Cardiac muscle cell (in vitro differentiated cells and primary cell): ENCODE data around the gene CLIP2. TPM values are rescaled to one million over a fixed set of nuclear protein-coding genes. Genes with fewer than 3 reads are reported as not detected.

Experiments
- DNase-seq, 2 donors: peaks; one replicate each; pipeline versions ENCODE4 v3.0.0 to v3.0.0-alpha.2; 2010 to 2017; ENCODE audit warnings: low read depth in 1 of 2, low spot score in 1 of 2
- H3K27ac ChIP-seq: fragments of 200-600 bp; sonication (generic); 2 replicates; pipeline ENCODE4 v1.5.1; 2016
- H3K27me3 ChIP-seq: fragments of 200-600 bp; sonication (generic); 2 replicates; pipeline ENCODE4 v1.6.0; 2016; ENCODE audit warnings: control low read depth
- H3K36me3 ChIP-seq: fragments of 200-600 bp; sonication (generic); 2 replicates; pipeline ENCODE4 v1.5.1; 2016; ENCODE audit warnings: control low read depth
- H3K4me1 ChIP-seq: fragments of 200-600 bp; sonication (generic); 2 replicates; pipeline ENCODE4 v1.8.1; 2017; ENCODE audit warnings: low read depth, mild to moderate bottlenecking, mixed run types
- H3K4me3 ChIP-seq: fragments of 200-600 bp; sonication (generic); 2 replicates; pipeline ENCODE4 v1.5.1; 2016; ENCODE audit warnings: mild to moderate bottlenecking
- H3K9me3 ChIP-seq: fragments of 200-600 bp; sonication (generic); 2 replicates; pipeline ENCODE4 v1.5.1; 2017; ENCODE audit warnings: low read depth, mild to moderate bottlenecking, control low read depth
- polyA plus RNA-seq: library from polyadenylated mRNA; unstranded; fragments of >200 nt; fragmentation: Nextera tagmentation; extraction: Ambion mirVana; gene quantifications from 2 replicates; pipeline ENCODE4 v1.2.1, GENCODE V29; 2016
- total RNA-seq: library from RNA; depleted of rRNA; stranded (reverse); fragments of >200 nt; gene quantifications from 2 replicates; pipeline ENCODE4 v1.2.3, GENCODE V29; 2016
- TF ChIP-seq, protein P1 (sequence below): IDR thresholded peaks from 2 replicates; pipeline ENCODE4 v1.5.1; 2012; ENCODE audit warnings: low read depth, mild to moderate bottlenecking, low read length

CLIP2 gene
- total and polyA plus RNA-seq, 2 experiments from 2014 or later, result 11.1 to 20.0 TPM

DNA sequence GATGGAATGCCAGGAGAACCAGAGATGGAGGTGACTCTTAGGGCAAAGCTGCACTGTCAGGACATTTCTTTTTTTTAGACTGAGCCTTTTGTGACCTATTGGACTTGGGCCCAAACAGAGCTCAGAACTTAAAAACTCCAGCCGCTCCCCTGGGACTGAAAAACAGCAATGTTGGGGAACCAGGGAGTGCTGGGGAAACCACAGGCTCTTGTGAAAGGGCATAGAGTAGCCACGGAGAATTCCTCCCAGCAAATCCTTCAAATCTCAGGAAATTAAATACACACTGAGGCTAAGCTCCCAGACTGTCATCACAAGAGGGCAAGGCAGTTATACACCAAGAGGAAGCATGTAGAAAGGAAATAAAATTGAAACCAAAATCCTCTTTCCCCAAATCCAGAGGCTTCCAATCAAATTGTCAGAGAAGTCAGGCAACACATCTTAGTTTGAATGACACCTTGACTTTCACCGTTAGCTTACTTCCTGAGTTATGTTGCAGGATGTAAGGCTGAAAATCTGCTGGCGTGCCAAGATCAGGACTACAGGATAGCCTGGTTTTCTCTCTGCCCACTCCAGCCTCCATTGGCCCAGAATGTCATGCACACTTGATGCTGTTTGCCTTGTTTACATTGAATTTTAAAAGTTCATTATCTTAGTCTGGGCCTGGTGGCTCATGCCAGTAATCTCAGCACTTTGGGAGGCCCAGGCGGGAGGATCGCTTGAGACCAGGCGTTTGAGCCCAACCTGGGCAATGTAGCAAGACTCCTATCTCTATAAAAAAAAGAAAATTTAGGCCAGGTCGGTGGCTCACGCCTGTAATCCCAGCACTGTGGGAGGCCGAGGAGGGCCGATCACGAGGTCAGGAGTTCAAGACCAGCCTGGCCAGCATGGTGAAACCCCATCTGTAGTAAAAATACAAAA is 32.5 kb upstream of the CLIP2 start:
- Histone ChIP-seq H3K27ac (peak overlapping the region; percentile 62), H3K27me3 (no peaks in the 10 kb centered on the region), H3K36me3 (no peaks in the 10 kb centered on the region), H3K9me3 (no peaks in the 10 kb centered on the region), H3K4me3 (no peak overlapping the region), H3K4me1 (peaks cover 3% of the 10 kb centered on the region)
- TF ChIP-seq, protein P1, sequence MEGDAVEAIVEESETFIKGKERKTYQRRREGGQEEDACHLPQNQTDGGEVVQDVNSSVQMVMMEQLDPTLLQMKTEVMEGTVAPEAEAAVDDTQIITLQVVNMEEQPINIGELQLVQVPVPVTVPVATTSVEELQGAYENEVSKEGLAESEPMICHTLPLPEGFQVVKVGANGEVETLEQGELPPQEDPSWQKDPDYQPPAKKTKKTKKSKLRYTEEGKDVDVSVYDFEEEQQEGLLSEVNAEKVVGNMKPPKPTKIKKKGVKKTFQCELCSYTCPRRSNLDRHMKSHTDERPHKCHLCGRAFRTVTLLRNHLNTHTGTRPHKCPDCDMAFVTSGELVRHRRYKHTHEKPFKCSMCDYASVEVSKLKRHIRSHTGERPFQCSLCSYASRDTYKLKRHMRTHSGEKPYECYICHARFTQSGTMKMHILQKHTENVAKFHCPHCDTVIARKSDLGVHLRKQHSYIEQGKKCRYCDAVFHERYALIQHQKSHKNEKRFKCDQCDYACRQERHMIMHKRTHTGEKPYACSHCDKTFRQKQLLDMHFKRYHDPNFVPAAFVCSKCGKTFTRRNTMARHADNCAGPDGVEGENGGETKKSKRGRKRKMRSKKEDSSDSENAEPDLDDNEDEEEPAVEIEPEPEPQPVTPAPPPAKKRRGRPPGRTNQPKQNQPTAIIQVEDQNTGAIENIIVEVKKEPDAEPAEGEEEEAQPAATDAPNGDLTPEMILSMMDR, result no peak
- peak in 1 of 2 donors; percentile 95 for DNase-seq

DNA sequence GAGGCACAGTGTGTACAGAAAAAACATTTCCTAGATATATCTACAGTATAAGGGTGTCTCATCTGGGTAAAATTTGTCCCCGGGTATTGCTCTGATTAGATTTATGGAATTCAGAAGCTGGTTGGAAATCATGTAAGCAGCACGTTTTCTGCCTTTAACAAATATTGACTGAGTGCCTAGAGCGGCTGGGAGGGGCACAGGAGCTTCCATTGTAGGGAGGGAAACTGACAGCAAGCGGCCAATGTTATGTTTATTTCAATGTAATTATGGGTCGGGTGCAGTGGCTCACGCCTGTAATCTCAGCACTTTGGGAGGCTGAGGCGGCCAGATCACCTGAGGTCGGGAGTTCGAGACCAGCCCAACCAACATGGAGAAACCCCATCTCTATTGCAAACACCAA is 30.6 kb upstream of the CLIP2 start:
- no peaks in the 10 kb centered on the region for H3K4me1 ChIP-seq
- H3K4me3 ChIP-seq, result no peak overlapping the region
- no peak for DNase-seq
- TF ChIP-seq, protein P1, result no peak
- H3K27ac ChIP-seq, result no peak overlapping the region
- H3K27me3 ChIP-seq, result no peaks in the 10 kb centered on the region
- H3K36me3 ChIP-seq, result no peaks in the 10 kb centered on the region
- H3K9me3 ChIP-seq, result no peaks in the 10 kb centered on the region

DNA sequence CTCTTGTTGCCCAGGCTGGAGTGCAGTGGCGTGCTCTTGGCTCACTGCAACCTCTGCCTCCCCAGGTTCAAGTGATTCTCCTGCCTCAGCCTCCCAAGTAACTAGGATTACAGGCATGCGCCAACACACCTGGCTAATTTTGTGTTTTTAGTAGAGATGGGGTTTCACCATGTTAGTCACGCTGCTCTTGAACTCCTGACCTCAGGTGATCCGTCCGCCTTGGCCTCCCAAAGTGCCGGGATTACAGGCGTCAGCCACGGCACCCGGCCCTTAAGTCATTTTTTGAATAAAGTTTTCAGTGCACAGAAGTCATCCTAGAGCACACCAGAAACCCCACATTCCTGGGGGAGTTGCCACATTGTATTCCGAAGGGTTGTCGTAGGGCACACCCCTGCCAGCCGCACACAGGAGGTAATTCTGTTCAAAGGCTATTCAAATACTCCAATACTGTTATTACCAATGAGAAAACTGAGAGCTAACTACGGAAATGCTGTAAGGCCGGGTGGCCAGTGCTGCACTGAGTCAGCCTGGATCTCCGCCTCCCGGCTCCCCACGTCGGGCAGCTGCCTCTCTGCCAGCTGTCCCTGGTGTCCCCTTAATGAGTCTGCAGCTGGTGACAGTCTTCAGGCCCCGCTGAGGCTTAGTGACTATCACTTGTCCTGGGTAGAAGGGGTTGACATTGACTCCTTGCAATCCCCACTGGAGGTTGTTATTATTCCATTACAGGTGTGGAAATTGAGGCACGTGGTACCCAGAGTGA is 26.4 kb upstream of the CLIP2 start:
- TF ChIP-seq, protein P1, result no peak
- H3K4me3 ChIP-seq, result no peak overlapping the region
- H3K27ac ChIP-seq, result no peak overlapping the region
- H3K36me3 ChIP-seq, result no peaks in the 10 kb centered on the region
- no peak for DNase-seq
- H3K27me3 ChIP-seq, result no peaks in the 10 kb centered on the region
- H3K9me3 ChIP-seq, result no peaks in the 10 kb centered on the region
- H3K4me1 ChIP-seq, result no peaks in the 10 kb centered on the region

DNA sequence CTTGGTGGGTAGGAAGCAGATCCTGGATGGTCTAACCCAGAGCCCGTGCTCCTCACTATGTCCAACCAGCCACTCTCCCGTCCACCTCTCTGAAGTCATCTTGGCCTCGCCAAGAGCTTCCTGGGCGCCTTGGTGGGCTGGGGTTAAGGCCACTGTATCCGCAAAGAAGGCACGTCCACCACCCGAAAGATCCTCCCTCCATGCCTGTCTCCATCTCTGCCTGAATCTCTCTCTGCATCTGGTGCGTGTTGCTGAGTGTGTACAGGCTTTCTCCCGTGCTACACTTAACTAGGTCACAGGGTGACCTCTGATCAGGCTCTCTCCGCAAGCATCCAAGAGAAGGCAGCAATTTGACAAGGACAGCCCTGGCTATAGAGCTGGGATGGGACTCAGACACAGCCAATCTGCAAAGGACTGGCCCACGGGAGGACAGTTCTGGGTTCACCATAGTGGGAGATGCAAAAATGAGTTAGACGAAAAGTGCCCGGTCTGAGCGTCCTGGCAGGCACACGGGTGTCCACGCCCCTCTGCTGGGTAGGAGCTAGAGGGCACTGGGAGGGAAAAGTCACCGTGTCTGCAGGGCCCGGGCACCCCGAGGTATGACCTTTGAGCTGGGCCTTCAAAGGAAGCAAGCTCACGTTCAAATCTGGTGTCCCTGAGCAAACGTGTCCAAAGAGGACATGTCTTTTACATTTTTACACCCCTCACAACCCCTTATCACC is 25.6 kb upstream of the CLIP2 start:
- H3K4me1 ChIP-seq, result no peaks in the 10 kb centered on the region
- no peak overlapping the region for H3K27ac ChIP-seq
- H3K9me3 ChIP-seq, result no peaks in the 10 kb centered on the region
- no peaks in the 10 kb centered on the region for H3K36me3 ChIP-seq
- H3K4me3 ChIP-seq, result no peak overlapping the region
- TF ChIP-seq, protein P1, result no peak
- DNase-seq, result no peak
- H3K27me3 ChIP-seq, result no peaks in the 10 kb centered on the region

DNA sequence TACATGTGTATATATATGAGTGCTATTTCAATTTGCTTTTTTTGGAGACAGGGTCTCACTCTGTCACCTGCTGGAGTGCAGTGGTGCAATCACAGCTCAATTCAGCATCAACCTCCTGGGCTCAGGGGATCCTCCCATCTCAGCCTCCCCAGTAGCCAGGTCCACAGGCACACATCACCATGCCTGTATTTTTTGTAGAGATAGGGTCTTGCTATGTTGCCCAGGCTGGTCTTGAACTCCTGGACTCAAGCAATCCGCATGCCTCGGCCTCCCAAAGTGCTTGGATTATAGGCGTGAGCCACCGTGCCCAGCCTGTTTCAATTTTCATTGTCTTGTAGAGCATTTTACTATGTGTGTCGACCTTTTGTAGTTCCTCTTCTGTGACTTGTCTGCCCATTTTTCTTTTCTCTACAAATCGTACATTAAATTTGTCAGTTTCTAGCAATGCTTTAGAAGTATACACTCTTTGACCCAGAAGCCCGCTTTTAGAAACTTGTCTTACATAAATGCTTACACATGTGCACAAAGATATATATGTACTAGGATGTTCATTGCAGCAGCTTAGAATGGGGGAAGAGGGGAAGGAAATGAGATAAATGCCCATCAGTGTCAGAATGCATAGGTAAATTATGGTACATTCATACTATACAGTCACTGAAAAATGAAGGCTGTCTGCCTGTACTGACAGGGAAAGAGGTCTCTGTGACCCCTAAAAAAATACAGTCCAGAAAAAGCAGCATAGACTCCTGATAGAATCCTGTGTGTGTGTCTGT is 22.8 kb upstream of the CLIP2 start:
- H3K4me3 ChIP-seq, result no peak overlapping the region
- no peaks in the 10 kb centered on the region for H3K27me3 ChIP-seq
- no peak for DNase-seq
- H3K9me3 ChIP-seq, result no peaks in the 10 kb centered on the region
- H3K4me1 ChIP-seq, result no peaks in the 10 kb centered on the region
- no peaks in the 10 kb centered on the region for H3K36me3 ChIP-seq
- no peak overlapping the region for H3K27ac ChIP-seq
- TF ChIP-seq, protein P1, result no peak
